ENCODE data around the gene CMTM7.

CMTM7 gene

DNA sequence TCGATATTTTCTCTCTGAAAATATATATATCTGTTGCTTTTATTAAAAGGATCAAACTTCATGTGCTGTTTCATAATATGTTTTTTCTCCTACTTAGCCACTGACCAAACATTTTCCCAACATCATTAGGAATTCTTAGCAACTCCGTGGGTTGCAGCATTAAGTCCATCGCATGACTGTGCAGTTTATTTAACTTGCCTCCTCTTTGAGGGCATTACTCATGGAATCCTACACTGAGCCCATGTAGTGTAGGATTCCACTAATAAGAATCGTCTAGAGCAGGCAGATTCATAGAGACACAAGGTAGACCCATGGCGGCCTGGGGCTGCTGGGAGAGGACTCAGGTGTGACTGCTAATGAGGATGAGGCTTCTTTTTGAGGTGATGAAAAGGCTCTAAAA is 61.7 kb downstream of the CMTM7 start:
- Histone ChIP-seq H3K4me1 (ENCODE audit: control insufficient read depth, low read length) (peaks cover 48% of the 10 kb centered on the region), H4K20me1 (ENCODE audit: control insufficient read depth, insufficient read depth, low read depth, low read length) (no peaks in the 10 kb centered on the region), H3K27ac (ENCODE audit: low read depth, low read length) (no peak overlapping the region), H3K4me3 (ENCODE audit: low read length) (no peak overlapping the region), H3F3A (ENCODE audit: control insufficient read depth, insufficient read depth) (no peaks in the 10 kb centered on the region), H3K36me3 (ENCODE audit: control insufficient read depth, low read length) (no peaks in the 10 kb centered on the region), H3K4me2 (ENCODE audit: low read length) (no peak overlapping the region), H3K27me3 (ENCODE audit: control insufficient read depth, low read length) (no peaks in the 10 kb centered on the region), H3K79me2 (ENCODE audit: control insufficient read depth, low read length) (no peaks in the 10 kb centered on the region), H3K9me3 (ENCODE audit: control insufficient read depth, insufficient read depth, low read length) (no peaks in the 10 kb centered on the region), H3K9me2 (replicated peaks; ENCODE audit: control insufficient read depth, low read length) (no peaks in the 10 kb centered on the region)
- TF ChIP-seq, protein P1, sequence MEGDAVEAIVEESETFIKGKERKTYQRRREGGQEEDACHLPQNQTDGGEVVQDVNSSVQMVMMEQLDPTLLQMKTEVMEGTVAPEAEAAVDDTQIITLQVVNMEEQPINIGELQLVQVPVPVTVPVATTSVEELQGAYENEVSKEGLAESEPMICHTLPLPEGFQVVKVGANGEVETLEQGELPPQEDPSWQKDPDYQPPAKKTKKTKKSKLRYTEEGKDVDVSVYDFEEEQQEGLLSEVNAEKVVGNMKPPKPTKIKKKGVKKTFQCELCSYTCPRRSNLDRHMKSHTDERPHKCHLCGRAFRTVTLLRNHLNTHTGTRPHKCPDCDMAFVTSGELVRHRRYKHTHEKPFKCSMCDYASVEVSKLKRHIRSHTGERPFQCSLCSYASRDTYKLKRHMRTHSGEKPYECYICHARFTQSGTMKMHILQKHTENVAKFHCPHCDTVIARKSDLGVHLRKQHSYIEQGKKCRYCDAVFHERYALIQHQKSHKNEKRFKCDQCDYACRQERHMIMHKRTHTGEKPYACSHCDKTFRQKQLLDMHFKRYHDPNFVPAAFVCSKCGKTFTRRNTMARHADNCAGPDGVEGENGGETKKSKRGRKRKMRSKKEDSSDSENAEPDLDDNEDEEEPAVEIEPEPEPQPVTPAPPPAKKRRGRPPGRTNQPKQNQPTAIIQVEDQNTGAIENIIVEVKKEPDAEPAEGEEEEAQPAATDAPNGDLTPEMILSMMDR (IDR thresholded peaks at IDR 0.05; ENCODE audit: low read depth, low read length, poor library complexity, severe bottlenecking): no peak
- no peak for TF ChIP-seq EZH2phosphoT487 (IDR thresholded peaks at IDR 0.05; ENCODE audit: borderline replicate concordance, low read length)

DNA sequence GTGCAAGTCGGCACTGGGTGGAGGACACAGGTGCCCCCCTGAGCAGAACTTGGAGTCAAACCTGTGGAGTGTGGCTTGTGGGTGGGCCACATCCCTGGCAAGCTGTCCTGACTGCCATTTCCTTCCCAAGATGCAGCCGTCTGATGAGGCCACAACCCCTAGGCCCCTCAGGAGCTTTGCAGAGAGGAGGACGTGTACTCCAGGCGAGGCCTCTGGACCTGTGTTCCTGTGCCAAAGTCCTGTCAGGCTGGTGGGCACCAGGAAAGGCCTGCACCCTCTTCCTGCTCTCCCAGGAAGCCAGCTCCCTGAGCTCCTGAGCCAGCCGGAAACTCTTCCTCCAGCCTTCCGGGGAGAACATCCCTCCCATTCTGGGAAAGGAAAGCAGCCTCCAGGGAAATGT is 62.5 kb downstream of the CMTM7 start:
- H4K20me1 ChIP-seq (ENCODE audit: control insufficient read depth, insufficient read depth, low read depth, low read length): no peaks in the 10 kb centered on the region
- H3K9me2 ChIP-seq (replicated peaks; ENCODE audit: control insufficient read depth, low read length): no peaks in the 10 kb centered on the region
- TF ChIP-seq, protein P1 (IDR thresholded peaks at IDR 0.05; ENCODE audit: low read depth, low read length, poor library complexity, severe bottlenecking): no peak
- TF ChIP-seq EZH2phosphoT487 (IDR thresholded peaks at IDR 0.05; ENCODE audit: borderline replicate concordance, low read length): no peak
- H3F3A ChIP-seq (ENCODE audit: control insufficient read depth, insufficient read depth): no peaks in the 10 kb centered on the region
- peaks cover 52% of the 10 kb centered on the region for H3K4me1 ChIP-seq (ENCODE audit: control insufficient read depth, low read length)
- H3K79me2 ChIP-seq (ENCODE audit: control insufficient read depth, low read length): no peaks in the 10 kb centered on the region
- H3K9me3 ChIP-seq (ENCODE audit: control insufficient read depth, insufficient read depth, low read length): no peaks in the 10 kb centered on the region
- H3K4me3 ChIP-seq (ENCODE audit: low read length): no peak overlapping the region
- H3K27me3 ChIP-seq (ENCODE audit: control insufficient read depth, low read length): no peaks in the 10 kb centered on the region
- no peaks in the 10 kb centered on the region for H3K36me3 ChIP-seq (ENCODE audit: control insufficient read depth, low read length)
- no peak overlapping the region for H3K27ac ChIP-seq (ENCODE audit: low read depth, low read length)
- H3K4me2 ChIP-seq (ENCODE audit: low read length): no peak overlapping the region

DNA sequence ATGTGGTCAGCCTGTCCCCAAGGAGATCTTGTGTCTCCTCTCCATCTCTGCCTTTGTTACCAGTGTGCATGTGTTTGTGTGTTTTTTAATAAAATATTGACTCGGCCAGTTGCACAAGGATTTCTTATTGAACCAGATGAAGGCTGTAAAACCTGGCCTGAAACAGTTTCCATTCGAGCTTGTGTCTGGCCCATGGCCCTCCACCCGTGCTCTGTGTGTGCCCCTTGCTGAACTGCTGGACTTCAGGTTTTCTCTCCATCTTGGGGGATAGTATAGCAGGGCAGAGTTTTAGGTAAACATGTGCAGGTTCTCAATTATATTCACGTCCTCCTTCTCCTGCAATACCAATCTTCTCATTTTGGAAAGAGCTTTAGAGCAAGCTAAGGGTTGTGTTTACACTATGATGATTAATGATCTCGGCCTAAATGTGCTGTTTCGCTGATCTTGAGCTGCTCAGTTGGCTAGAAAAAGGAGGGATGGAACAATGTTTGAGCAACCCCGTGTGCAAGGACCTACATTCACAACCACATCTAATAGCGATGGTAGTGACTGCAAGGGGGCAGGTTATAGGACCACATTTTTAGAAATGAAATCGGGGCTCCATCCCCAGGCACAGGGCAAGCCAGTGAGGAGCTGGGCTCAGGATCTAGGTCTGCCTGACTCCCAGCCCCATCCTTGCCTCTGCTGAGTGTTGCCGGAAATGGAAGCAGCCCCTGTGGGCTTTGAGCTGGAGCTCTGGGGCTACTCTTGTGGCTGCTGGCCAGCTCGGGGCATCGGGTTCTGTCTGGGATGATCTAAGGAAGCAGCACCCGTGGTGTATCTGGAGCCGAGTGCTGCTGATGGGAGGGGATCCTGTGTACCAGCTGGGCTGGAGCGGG is 63.3 kb downstream of the CMTM7 start:
- no peaks in the 10 kb centered on the region for H3K9me3 ChIP-seq (ENCODE audit: control insufficient read depth, insufficient read depth, low read length)
- H3K36me3 ChIP-seq (ENCODE audit: control insufficient read depth, low read length): no peaks in the 10 kb centered on the region
- no peaks in the 10 kb centered on the region for H3K9me2 ChIP-seq (replicated peaks; ENCODE audit: control insufficient read depth, low read length)
- H3K4me3 ChIP-seq (ENCODE audit: low read length): no peak overlapping the region; the same call in 1 of the 2 replicates
- H3K27ac ChIP-seq (ENCODE audit: low read depth, low read length): no peak overlapping the region
- no peak for TF ChIP-seq EZH2phosphoT487 (IDR thresholded peaks at IDR 0.05; ENCODE audit: borderline replicate concordance, low read length)
- TF ChIP-seq, protein P1 (IDR thresholded peaks at IDR 0.05; ENCODE audit: low read depth, low read length, poor library complexity, severe bottlenecking): no peak
- H4K20me1 ChIP-seq (ENCODE audit: control insufficient read depth, insufficient read depth, low read depth, low read length): no peaks in the 10 kb centered on the region
- no peaks in the 10 kb centered on the region for H3K79me2 ChIP-seq (ENCODE audit: control insufficient read depth, low read length)
- no peaks in the 10 kb centered on the region; the same call in 1 of the 2 replicates for H3F3A ChIP-seq (ENCODE audit: control insufficient read depth, insufficient read depth)
- H3K27me3 ChIP-seq (ENCODE audit: control insufficient read depth, low read length): no peaks in the 10 kb centered on the region
- peak overlapping the region; percentile 56 for H3K4me2 ChIP-seq (ENCODE audit: low read length)
- H3K4me1 ChIP-seq (ENCODE audit: control insufficient read depth, low read length): peaks cover 57% of the 10 kb centered on the region

Measured in DOHH2 (cell line).